HL-60 (cell line): ENCODE results near the gene TPO.

Source experiments
- DNase-seq, 2 experiments: peaks; one replicate each; pipeline ENCODE4 v3.0.0-alpha.2; 2010 to 2020; ENCODE audit warnings: low read depth in 1 of 2, low spot score in 1 of 2
- H3K27ac ChIP-seq: fragments of 250-450 bp; sonication (Bioruptor Pico); replicated peaks from 2 replicates; pipeline ENCODE4 v1.5.1; 2020; ENCODE audit warnings: mild to moderate bottlenecking, moderate library complexity
- H3K27me3 ChIP-seq: fragments of 250-450 bp; sonication (Bioruptor Pico); 2 replicates; pipeline ENCODE4 v1.5.1; 2021; ENCODE audit warnings: mild to moderate bottlenecking, moderate library complexity; ENCODE audit not compliant: insufficient read depth, poor library complexity, severe bottlenecking
- H3K4me3 ChIP-seq: replicated peaks from 2 replicates; pipeline ENCODE4 v1.5.1; 2011; ENCODE audit warnings: mild to moderate bottlenecking, control low read depth, low read length; ENCODE audit not compliant: insufficient read depth
- GABPA ChIP-seq: IDR thresholded peaks from 2 replicates; pipeline ENCODE4 v1.6.1; 2012; ENCODE audit warnings: low read depth
- POLR2AphosphoS5 ChIP-seq: IDR thresholded peaks from 2 replicates; pipeline ENCODE4 v1.6.1; 2012; ENCODE audit warnings: low read depth
- SPI1 ChIP-seq: IDR thresholded peaks from 2 replicates; pipeline ENCODE4 v1.6.1; 2012; ENCODE audit warnings: low read depth, mild to moderate bottlenecking, borderline replicate concordance
- TF ChIP-seq, protein P1 (sequence below): IDR thresholded peaks from 2 replicates; pipeline ENCODE4 v1.6.1; 2012; ENCODE audit warnings: low read depth; ENCODE audit not compliant: insufficient replicate concordance
- TF ChIP-seq, protein P2 (sequence below): IDR thresholded peaks from one replicate; pipeline ENCODE4 v1.5.1; 2011; ENCODE audit warnings: low read length, control low read depth, inconsistent platforms; ENCODE audit not compliant: insufficient read depth

Gene TPO

DNA sequence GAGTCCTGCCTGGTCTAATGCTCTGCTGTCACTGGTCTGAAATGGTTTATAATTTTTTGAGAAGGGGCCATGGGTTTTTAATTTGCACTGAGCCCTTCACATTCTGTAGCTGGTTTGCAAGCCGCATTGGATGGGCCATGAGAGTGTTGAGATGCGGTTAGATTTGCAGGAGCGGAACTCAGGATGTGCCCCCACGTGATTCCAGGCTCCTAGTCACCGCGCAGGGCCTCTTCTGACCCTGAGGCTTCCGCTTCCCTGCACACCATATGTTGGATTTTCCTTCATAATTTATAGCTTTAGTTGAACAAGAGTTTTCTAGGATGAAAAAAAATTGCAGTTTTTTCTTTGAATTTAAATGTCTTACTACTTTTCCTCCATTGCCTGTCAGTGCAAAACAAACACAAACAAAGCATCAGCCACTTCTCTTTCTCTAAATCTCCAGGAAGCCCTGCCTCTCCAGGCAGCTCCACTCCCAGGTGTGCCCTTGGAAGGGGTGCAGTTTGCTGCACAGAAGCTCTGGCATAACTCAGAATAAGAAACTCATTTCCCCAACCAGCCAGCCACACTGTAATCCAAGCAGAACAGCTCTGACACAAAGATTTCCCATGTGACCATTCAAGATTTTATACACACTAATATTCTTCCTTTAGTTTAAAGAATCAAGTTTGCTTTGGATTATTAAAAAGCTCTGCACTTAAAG is 18.4 kb upstream of the TPO start:
- Histone ChIP-seq H3K4me3 (no peak overlapping the region), H3K27ac (no peak overlapping the region), H3K27me3 (no peaks in the 10 kb centered on the region)
- TF ChIP-seq, protein P1, sequence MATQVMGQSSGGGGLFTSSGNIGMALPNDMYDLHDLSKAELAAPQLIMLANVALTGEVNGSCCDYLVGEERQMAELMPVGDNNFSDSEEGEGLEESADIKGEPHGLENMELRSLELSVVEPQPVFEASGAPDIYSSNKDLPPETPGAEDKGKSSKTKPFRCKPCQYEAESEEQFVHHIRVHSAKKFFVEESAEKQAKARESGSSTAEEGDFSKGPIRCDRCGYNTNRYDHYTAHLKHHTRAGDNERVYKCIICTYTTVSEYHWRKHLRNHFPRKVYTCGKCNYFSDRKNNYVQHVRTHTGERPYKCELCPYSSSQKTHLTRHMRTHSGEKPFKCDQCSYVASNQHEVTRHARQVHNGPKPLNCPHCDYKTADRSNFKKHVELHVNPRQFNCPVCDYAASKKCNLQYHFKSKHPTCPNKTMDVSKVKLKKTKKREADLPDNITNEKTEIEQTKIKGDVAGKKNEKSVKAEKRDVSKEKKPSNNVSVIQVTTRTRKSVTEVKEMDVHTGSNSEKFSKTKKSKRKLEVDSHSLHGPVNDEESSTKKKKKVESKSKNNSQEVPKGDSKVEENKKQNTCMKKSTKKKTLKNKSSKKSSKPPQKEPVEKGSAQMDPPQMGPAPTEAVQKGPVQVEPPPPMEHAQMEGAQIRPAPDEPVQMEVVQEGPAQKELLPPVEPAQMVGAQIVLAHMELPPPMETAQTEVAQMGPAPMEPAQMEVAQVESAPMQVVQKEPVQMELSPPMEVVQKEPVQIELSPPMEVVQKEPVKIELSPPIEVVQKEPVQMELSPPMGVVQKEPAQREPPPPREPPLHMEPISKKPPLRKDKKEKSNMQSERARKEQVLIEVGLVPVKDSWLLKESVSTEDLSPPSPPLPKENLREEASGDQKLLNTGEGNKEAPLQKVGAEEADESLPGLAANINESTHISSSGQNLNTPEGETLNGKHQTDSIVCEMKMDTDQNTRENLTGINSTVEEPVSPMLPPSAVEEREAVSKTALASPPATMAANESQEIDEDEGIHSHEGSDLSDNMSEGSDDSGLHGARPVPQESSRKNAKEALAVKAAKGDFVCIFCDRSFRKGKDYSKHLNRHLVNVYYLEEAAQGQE, result no peak
- TF ChIP-seq POLR2AphosphoS5 (no peak), SPI1 (no peak), GABPA (no peak)
- TF ChIP-seq, protein P2, sequence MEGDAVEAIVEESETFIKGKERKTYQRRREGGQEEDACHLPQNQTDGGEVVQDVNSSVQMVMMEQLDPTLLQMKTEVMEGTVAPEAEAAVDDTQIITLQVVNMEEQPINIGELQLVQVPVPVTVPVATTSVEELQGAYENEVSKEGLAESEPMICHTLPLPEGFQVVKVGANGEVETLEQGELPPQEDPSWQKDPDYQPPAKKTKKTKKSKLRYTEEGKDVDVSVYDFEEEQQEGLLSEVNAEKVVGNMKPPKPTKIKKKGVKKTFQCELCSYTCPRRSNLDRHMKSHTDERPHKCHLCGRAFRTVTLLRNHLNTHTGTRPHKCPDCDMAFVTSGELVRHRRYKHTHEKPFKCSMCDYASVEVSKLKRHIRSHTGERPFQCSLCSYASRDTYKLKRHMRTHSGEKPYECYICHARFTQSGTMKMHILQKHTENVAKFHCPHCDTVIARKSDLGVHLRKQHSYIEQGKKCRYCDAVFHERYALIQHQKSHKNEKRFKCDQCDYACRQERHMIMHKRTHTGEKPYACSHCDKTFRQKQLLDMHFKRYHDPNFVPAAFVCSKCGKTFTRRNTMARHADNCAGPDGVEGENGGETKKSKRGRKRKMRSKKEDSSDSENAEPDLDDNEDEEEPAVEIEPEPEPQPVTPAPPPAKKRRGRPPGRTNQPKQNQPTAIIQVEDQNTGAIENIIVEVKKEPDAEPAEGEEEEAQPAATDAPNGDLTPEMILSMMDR, result no peak
- DNase-seq, result no peak

DNA sequence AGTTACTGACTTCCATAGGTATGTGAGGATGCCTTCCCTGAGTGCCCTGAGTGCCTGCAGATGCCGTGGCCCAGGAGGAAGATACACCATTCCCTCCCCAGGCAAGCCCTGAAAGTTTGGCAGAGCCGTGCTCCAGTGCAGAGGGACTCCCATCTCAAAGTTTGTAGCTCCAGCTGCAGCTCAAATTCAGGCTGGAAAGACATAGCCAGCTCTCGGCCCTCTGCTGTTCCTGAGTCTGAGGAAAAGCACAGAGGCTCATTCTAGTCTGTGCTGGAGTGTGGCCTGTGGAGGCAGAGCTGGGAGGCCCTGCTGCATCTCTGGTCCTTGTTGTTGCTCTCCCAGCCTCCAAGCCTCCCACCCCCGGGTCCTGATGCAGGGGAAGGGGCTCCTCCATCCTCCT is 15.9 kb upstream of the TPO start:
- Histone ChIP-seq H3K4me3 (no peak overlapping the region), H3K27me3 (no peaks in the 10 kb centered on the region), H3K27ac (no peak overlapping the region)
- DNase-seq, result no peak
- TF ChIP-seq GABPA (no peak), SPI1 (no peak), POLR2AphosphoS5 (no peak)
- TF ChIP-seq, protein P2, result no peak
- TF ChIP-seq, protein P1, result no peak

DNA sequence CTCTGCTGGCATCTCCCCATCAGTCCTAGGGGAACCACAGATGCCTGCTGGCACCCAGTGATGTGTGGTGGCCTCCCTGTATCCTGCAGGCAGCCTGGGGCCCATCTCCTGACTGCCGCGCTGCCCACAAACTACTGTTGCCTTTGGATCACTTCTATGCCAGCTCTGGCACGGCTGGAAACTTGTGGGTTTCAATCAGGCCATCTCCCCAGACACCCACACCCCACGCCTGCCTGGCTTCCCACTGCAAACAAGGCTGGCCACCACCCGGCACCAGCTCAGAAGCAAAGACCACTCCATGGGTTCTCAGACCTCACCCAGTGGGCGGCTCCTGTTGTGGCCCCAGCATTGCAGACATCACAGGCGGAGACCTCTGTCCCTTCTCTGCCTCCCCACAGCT is 15.1 kb upstream of the TPO start:
- H3K4me3 ChIP-seq, result no peak overlapping the region
- TF ChIP-seq POLR2AphosphoS5 (no peak), GABPA (no peak), SPI1 (no peak)
- TF ChIP-seq, protein P1, result no peak
- TF ChIP-seq, protein P2, result no peak
- no peaks in the 10 kb centered on the region for H3K27me3 ChIP-seq

More for the DNA sequence above, 15.1 kb upstream of the TPO start:
- DNase-seq, result no peak
- no peak overlapping the region for H3K27ac ChIP-seq
